Natural killer cell (primary cell): ENCODE data around the gene NUBP1. TPM values are rescaled to one million over a fixed set of nuclear protein-coding genes. Genes with fewer than 3 reads are reported as not detected.

ENCODE experiments used
- ATAC-seq, 3 donors: fragments of 150-1000 bp in 2 of 3; fragments of 200-7000 bp in 1 of 3; cut with Tn5 transposase; 1 replicate in 1 of 3; 2 replicates in 2 of 3; pipeline ENCODE4 v1.10.0; 2021; ENCODE audit warnings: mild to moderate bottlenecking in 2 of 3, moderate library complexity in 2 of 3
- DNase-seq, 2 donors: peaks; one replicate each; pipeline versions ENCODE4 v3.0.0 to v3.0.0-alpha.2; 2013 to 2021; ENCODE audit warnings: mixed read lengths in 1 of 2
- H3K27ac ChIP-seq: one replicate; pipeline ENCODE4 v1.5.1; 2013; ENCODE audit warnings: mild to moderate bottlenecking, low read length
- H3K27me3 ChIP-seq: one replicate; pipeline ENCODE4 v1.6.1; 2013; ENCODE audit warnings: low read length; ENCODE audit not compliant: control insufficient read depth, insufficient read depth
- H3K36me3 ChIP-seq: one replicate; pipeline ENCODE4 v1.6.1; 2013; ENCODE audit warnings: low read length; ENCODE audit not compliant: control insufficient read depth, insufficient read depth
- H3K4me1 ChIP-seq: one replicate; pipeline ENCODE4 v1.6.1; 2013; ENCODE audit warnings: low read length; ENCODE audit not compliant: control insufficient read depth, insufficient read depth
- H3K4me3 ChIP-seq: one replicate; pipeline ENCODE4 v1.5.1; 2013; ENCODE audit warnings: low read length
- H3K9me3 ChIP-seq: one replicate; pipeline ENCODE4 v1.6.1; 2013; ENCODE audit warnings: low read length; ENCODE audit not compliant: control insufficient read depth, insufficient read depth
- H3K27ac Mint-ChIP-seq, 2 donors: one replicate each; pipeline ENCODE4 v1.8.0; 2022; ENCODE audit warnings: mild to moderate bottlenecking in 2 of 2, mixed read lengths in 2 of 2, moderate library complexity in 1 of 2
- H3K27me3 Mint-ChIP-seq, 2 donors: one replicate each; pipeline ENCODE4 v1.8.0; 2022; ENCODE audit warnings: low read depth in 2 of 2, mixed read lengths in 2 of 2
- H3K36me3 Mint-ChIP-seq: one replicate; pipeline ENCODE4 v1.8.0; 2022; ENCODE audit warnings: mixed read lengths
- H3K4me1 Mint-ChIP-seq, 2 donors: one replicate each; pipeline ENCODE4 v1.8.0; 2022; ENCODE audit warnings: mixed read lengths in 2 of 2
- H3K4me3 Mint-ChIP-seq: one replicate; pipeline ENCODE4 v1.8.0; 2022; ENCODE audit warnings: mild to moderate bottlenecking, moderate library complexity, mixed read lengths
- H3K9me3 Mint-ChIP-seq, 2 donors: one replicate each; pipeline ENCODE4 v1.8.0; 2022; ENCODE audit warnings: mixed read lengths in 2 of 2
- WGBS: methylation state at CpG from one replicate; pipeline ENCODE4 v1.1.7; 2013; ENCODE audit warnings: missing lambda C conversion rate; ENCODE audit not compliant: insufficient coverage; 5-methylcytosine and 5-hydroxymethylcytosine counted together
- intact Hi-C: fragments of 100-400 bp; cut with micrococcal nuclease; formaldehyde crosslinking; loops from one replicate; pipeline ENCODE4 v1.14.2; 2022
- total RNA-seq, 4 donors: library from RNA; stranded (reverse); fragments of 120-200 nt in 1 of 4; gene quantifications; one replicate each; pipeline versions ENCODE4 v1.2.3 to v1.2.4, GENCODE V29; 2013 to 2022
- TF ChIP-seq, protein P1 (sequence below): fragments of 200-600 bp; IDR thresholded peaks from one replicate; pipeline ENCODE4 v1.8.0; 2022; ENCODE audit warnings: antibody characterized with exemption

NUBP1 gene
- total RNA-seq, 3 donors from 2014 or later (not counting 1 experiment from before 2014, with no cell fraction given): 19.3 to 25.6 (median 20.5) TPM

GRCh38 chr16:10751291-10751697, 7.7 kb downstream of the NUBP1 start:
- Mint-ChIP-seq H3K27me3 (no peaks in the 10 kb centered on the region), H3K9me3 (no peaks in the 10 kb centered on the region), H3K27ac (no peak overlapping the region), H3K4me3 (no peak overlapping the region), H3K4me1 (peaks cover 5 to 9% of the 10 kb centered on the region in 2 donors), H3K36me3 (no peaks in the 10 kb centered on the region)
- TF ChIP-seq, protein P1, sequence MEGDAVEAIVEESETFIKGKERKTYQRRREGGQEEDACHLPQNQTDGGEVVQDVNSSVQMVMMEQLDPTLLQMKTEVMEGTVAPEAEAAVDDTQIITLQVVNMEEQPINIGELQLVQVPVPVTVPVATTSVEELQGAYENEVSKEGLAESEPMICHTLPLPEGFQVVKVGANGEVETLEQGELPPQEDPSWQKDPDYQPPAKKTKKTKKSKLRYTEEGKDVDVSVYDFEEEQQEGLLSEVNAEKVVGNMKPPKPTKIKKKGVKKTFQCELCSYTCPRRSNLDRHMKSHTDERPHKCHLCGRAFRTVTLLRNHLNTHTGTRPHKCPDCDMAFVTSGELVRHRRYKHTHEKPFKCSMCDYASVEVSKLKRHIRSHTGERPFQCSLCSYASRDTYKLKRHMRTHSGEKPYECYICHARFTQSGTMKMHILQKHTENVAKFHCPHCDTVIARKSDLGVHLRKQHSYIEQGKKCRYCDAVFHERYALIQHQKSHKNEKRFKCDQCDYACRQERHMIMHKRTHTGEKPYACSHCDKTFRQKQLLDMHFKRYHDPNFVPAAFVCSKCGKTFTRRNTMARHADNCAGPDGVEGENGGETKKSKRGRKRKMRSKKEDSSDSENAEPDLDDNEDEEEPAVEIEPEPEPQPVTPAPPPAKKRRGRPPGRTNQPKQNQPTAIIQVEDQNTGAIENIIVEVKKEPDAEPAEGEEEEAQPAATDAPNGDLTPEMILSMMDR: no peak
- no peaks in the 10 kb centered on the region for H3K9me3 ChIP-seq
- intact Hi-C loops: no loop called here
- no peaks in the 10 kb centered on the region for H3K27me3 ChIP-seq
- no peak for DNase-seq
- ATAC-seq: no peak
- no peak overlapping the region for H3K27ac ChIP-seq
- H3K36me3 ChIP-seq: peaks cover 44% of the 10 kb centered on the region
- H3K4me3 ChIP-seq: no peak overlapping the region
- peaks cover 10% of the 10 kb centered on the region for H3K4me1 ChIP-seq
- 77% methylated on average over 13 of the region's 13 CpGs for WGBS

GRCh38 chr16:10752843-10753523, 9.3 kb downstream of the NUBP1 start:
- H3K9me3 ChIP-seq: no peaks in the 10 kb centered on the region
- 61% methylated on average over 8 of the region's 10 CpGs for WGBS
- H3K27me3 ChIP-seq: no peaks in the 10 kb centered on the region
- H3K27ac ChIP-seq: peak overlapping the region; percentile 26
- H3K9me3 Mint-ChIP-seq: no peaks in the 10 kb centered on the region
- H3K27ac Mint-ChIP-seq: peak overlapping the region in 1 of 2 donors; percentile 46
- intact Hi-C loops: no loop called here
- TF ChIP-seq, protein P1: no peak
- peaks cover 5 to 9% of the 10 kb centered on the region in 2 donors for H3K4me1 Mint-ChIP-seq
- no peaks in the 10 kb centered on the region for H3K36me3 Mint-ChIP-seq
- no peak for DNase-seq
- H3K4me3 ChIP-seq: no peak overlapping the region
- ATAC-seq: peak in 2 of 3 donors; percentile 18 to 40
- no peak overlapping the region for H3K4me3 Mint-ChIP-seq
- H3K4me1 ChIP-seq: peaks cover 10% of the 10 kb centered on the region
- H3K27me3 Mint-ChIP-seq: no peaks in the 10 kb centered on the region
- H3K36me3 ChIP-seq: peaks cover 46% of the 10 kb centered on the region

GRCh38 chr16:10753670-10754069, 10.0 kb downstream of the NUBP1 start:
- peak overlapping the region; percentile 26 for H3K27ac ChIP-seq
- peaks cover 5 to 9% of the 10 kb centered on the region in 2 donors for H3K4me1 Mint-ChIP-seq
- H3K4me3 ChIP-seq: no peak overlapping the region
- TF ChIP-seq, protein P1: no peak
- peaks cover 10% of the 10 kb centered on the region for H3K4me1 ChIP-seq
- no peak for ATAC-seq
- H3K9me3 Mint-ChIP-seq: no peaks in the 10 kb centered on the region
- no peaks in the 10 kb centered on the region for H3K27me3 ChIP-seq
- peak overlapping the region in 1 of 2 donors; percentile 46 for H3K27ac Mint-ChIP-seq
- WGBS: 97% methylated on average over 4 of the region's 7 CpGs
- peaks cover 48% of the 10 kb centered on the region for H3K36me3 ChIP-seq
- no peak overlapping the region for H3K4me3 Mint-ChIP-seq
- DNase-seq: no peak
- no peaks in the 10 kb centered on the region for H3K9me3 ChIP-seq
- no peaks in the 10 kb centered on the region for H3K27me3 Mint-ChIP-seq
- no peaks in the 10 kb centered on the region for H3K36me3 Mint-ChIP-seq
- intact Hi-C loops: no loop called here

DNA sequence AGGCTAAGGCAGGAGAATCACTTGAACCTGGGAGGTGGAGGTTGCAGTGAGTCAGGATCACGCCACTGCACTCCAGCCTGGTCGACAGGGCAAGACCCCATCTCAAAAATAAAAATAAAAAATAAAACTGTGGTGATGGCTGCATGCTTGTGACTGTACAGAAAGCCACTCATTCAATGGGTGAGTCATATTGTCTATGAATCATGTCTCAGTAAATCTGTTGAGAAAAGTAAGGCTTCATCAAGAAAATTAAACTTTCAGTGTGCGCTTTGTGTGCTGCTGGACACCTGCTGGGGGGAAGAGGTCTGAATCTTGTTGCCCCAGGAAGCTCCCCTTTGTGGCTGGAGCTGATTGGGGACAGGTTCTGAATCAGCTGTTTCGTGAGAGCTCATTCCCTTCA, 11.3 kb downstream of the NUBP1 start:
- DNase-seq: no peak
- TF ChIP-seq, protein P1: no peak
- no peak for ATAC-seq
- peaks cover 53% of the 10 kb centered on the region for H3K36me3 ChIP-seq
- Mint-ChIP-seq H3K27ac (no peak overlapping the region), H3K4me1 (peaks cover 5 to 9% of the 10 kb centered on the region in 2 donors), H3K36me3 (no peaks in the 10 kb centered on the region), H3K27me3 (no peaks in the 10 kb centered on the region), H3K9me3 (no peaks in the 10 kb centered on the region), H3K4me3 (no peak overlapping the region)
- H3K27me3 ChIP-seq: no peaks in the 10 kb centered on the region
- no peaks in the 10 kb centered on the region for H3K9me3 ChIP-seq
- WGBS: 100% methylated on average over 2 of the region's 4 CpGs
- H3K4me3 ChIP-seq: no peak overlapping the region
- peaks cover 10% of the 10 kb centered on the region for H3K4me1 ChIP-seq
- H3K27ac ChIP-seq: no peak overlapping the region
- intact Hi-C loops: no loop called here
